ENCODE data around the gene MCF2L2. TPM values are rescaled to one million over a fixed set of nuclear protein-coding genes. Genes with fewer than 3 reads are reported as not detected.

MCF2L2 gene
- total RNA-seq, 6 experiments from 2014 or later, result 0.14 TPM; not detected in 5

DNA sequence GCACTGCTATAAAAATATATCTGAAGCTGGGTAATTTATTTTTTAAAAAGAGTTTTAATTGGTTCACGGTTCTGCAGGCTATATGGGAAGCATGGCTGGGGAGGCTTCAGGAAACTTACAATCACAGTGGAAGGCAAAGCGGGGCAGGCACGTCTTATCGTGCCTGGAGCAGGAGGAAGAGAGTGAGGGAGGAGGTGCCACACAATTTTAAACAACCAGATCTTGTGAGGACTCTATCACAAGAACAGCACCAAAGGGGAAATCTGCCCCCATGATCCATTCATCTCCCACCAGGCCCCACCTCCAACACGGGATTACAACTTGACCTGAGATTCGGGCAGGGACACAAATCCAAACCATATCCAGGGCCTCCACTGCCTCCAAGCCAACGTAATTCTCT lies 75.0 kb downstream of the MCF2L2 start:
- H3K27me3 Mint-ChIP-seq (ENCODE audit: insufficient read depth), result peaks cover 23% of the 10 kb centered on the region
- H3K36me3 Mint-ChIP-seq (ENCODE audit: low read depth), result no peaks in the 10 kb centered on the region
- no peaks in the 10 kb centered on the region for H3K9me3 Mint-ChIP-seq
- DNase-seq, result no peak
- no peaks in the 10 kb centered on the region for H3K4me1 Mint-ChIP-seq (ENCODE audit: low read depth)
- H3K4me3 Mint-ChIP-seq, result no peak overlapping the region
- TF ChIP-seq, protein P1, sequence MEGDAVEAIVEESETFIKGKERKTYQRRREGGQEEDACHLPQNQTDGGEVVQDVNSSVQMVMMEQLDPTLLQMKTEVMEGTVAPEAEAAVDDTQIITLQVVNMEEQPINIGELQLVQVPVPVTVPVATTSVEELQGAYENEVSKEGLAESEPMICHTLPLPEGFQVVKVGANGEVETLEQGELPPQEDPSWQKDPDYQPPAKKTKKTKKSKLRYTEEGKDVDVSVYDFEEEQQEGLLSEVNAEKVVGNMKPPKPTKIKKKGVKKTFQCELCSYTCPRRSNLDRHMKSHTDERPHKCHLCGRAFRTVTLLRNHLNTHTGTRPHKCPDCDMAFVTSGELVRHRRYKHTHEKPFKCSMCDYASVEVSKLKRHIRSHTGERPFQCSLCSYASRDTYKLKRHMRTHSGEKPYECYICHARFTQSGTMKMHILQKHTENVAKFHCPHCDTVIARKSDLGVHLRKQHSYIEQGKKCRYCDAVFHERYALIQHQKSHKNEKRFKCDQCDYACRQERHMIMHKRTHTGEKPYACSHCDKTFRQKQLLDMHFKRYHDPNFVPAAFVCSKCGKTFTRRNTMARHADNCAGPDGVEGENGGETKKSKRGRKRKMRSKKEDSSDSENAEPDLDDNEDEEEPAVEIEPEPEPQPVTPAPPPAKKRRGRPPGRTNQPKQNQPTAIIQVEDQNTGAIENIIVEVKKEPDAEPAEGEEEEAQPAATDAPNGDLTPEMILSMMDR (IDR thresholded peaks at IDR 0.05), result no peak
- H3K27ac Mint-ChIP-seq, result no peak overlapping the region

DNA sequence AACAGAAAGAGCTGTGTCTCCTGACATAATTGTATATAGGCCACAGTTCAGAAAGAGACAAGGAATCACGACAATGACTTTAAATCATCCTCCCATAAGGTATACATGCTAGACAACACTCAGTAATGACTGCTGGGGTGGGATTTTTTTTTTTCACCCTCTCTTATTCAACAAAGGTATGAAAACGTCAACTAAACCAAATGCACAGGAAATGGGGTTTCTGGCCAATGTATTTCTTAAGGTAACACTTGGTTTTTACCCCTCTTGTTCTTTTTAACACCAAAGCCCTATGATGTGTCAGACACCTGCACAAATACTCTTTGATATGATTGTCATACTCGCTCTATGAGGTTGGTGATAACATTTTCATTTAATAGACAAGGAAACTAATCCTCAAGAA lies 78.3 kb downstream of the MCF2L2 start:
- Mint-ChIP-seq H3K9me3 (peaks cover 9% of the 10 kb centered on the region; the same call in 1 of the 2 replicates), H3K36me3 (ENCODE audit: low read depth) (no peaks in the 10 kb centered on the region; the same call in 1 of the 2 replicates), H3K27me3 (ENCODE audit: insufficient read depth) (peaks cover 37% of the 10 kb centered on the region), H3K27ac (no peak overlapping the region), H3K4me1 (ENCODE audit: low read depth) (no peaks in the 10 kb centered on the region), H3K4me3 (no peak overlapping the region)
- TF ChIP-seq, protein P1 (IDR thresholded peaks at IDR 0.05), result no peak
- DNase-seq, result no peak

DNA sequence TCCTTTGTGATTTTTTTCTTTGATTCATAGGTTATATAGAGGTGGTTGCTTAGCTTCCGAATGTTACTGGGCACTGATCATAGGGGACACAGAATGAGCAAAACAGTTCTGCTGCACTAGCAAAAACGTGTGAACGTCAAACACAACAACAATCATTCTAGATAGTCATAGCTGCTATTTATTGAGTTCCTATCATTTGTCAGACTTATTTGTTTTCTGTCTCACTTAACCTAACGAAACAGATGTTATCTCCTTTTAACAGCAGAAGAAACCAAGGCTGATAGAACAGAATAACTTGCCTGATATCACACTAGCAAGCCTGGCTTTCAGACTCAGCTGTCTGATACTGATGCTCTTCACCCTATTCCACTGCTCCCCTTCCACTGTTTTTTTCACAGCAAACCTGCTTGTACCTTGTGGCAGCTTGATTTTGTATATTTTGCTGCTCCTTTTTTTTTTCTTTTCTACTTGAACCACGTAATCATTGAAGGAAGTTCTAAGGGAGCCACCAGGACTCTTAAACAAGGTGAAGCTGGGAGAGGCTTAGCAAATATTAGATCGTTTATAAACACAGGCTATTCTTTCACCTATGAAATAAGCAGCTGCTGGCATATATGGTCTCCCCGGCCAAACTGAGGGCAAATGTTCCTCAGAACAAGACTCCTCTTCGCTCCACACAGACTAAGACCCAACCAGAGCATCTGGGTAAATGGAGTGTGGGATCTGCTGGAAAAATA lies 78.8 kb downstream of the MCF2L2 start:
- DNase-seq, result no peak
- Mint-ChIP-seq H3K27ac (no peak overlapping the region), H3K4me1 (ENCODE audit: low read depth) (no peaks in the 10 kb centered on the region), H3K27me3 (ENCODE audit: insufficient read depth) (peaks cover 41% of the 10 kb centered on the region), H3K9me3 (peaks cover 14% of the 10 kb centered on the region; the same call in 1 of the 2 replicates), H3K36me3 (ENCODE audit: low read depth) (no peaks in the 10 kb centered on the region; the same call in 1 of the 2 replicates), H3K4me3 (no peak overlapping the region)
- TF ChIP-seq, protein P1 (IDR thresholded peaks at IDR 0.05), result no peak

DNA sequence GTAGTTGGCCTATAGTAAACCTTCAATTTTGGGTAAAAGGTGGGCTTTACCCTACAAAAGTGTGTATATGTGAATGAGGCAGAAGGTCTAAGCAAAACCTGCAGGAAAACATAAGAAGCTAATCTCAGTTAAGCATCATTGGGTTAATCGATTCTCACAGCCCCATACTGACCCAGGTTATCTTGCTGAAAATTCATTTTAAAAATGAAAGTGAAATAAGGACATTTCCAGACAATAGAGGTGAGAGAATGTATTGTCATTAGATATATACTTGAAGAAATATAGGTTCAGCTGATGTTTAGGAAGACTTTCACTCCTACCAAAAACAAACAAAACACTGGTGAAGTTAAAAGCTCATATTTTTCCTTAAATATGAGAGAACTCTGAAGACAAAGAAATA lies 85.6 kb downstream of the MCF2L2 start:
- peaks cover 14% of the 10 kb centered on the region; the same call in 1 of the 2 replicates for H3K9me3 Mint-ChIP-seq
- H3K4me3 Mint-ChIP-seq, result no peak overlapping the region
- no peak overlapping the region for H3K27ac Mint-ChIP-seq
- DNase-seq, result no peak
- H3K27me3 Mint-ChIP-seq (ENCODE audit: insufficient read depth), result peaks cover 26% of the 10 kb centered on the region
- no peaks in the 10 kb centered on the region; the same call in 1 of the 2 replicates for H3K36me3 Mint-ChIP-seq (ENCODE audit: low read depth)
- TF ChIP-seq, protein P1 (IDR thresholded peaks at IDR 0.05), result no peak
- H3K4me1 Mint-ChIP-seq (ENCODE audit: low read depth), result no peaks in the 10 kb centered on the region

DNA sequence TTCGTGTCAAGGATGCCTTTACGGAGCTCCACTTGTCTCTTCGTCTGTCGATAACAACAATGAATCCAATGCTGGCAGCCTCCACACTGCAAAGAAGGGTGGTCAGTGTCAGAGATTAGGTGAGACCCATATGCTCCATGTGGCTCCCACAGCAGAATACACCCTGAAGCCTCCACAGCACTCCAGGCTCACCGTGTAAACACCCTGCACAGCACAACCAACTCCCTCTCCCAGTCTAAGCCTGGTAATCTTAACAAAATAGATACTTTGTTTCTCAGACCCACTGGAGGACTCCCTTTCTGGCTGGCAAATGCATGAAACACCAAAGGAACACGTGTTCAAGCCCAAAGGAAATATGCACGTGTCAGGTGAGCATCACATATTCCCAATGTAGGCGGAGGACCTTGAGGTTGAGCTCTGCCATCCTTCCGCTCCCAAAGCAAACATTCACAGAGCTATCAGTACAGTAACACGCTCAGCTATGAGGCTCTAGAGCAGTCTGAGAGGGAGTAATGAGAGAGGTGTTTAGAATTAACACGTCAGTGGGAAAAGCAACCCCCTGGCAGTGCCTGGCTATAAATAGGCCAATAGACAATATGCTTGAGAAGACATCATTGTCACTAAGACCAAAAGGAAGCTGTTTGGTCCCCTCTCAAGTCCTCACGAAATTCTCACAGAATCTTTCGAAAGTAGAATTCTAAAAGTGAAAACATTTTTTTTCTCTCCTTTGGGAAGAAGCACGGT lies 86.7 kb downstream of the MCF2L2 start:
- H3K27me3 Mint-ChIP-seq (ENCODE audit: insufficient read depth), result peaks cover 23% of the 10 kb centered on the region
- no peak overlapping the region for H3K4me3 Mint-ChIP-seq
- no peak for DNase-seq
- no peak overlapping the region for H3K27ac Mint-ChIP-seq
- H3K36me3 Mint-ChIP-seq (ENCODE audit: low read depth), result no peaks in the 10 kb centered on the region; the same call in 1 of the 2 replicates
- H3K4me1 Mint-ChIP-seq (ENCODE audit: low read depth), result no peaks in the 10 kb centered on the region
- TF ChIP-seq, protein P1 (IDR thresholded peaks at IDR 0.05), result no peak
- peaks cover 10% of the 10 kb centered on the region; the same call in 1 of the 2 replicates for H3K9me3 Mint-ChIP-seq
